ENCODE results near the gene LTF. TPM values are rescaled to one million over a fixed set of nuclear protein-coding genes. Genes with fewer than 3 reads are reported as not detected.

The LTF gene
- total and polyA plus RNA-seq, 9 of the 15 experiments (the other 6 are each of a cell fraction or from before 2014, with no cell fraction given): 0.07 TPM; not detected in 8

DNA sequence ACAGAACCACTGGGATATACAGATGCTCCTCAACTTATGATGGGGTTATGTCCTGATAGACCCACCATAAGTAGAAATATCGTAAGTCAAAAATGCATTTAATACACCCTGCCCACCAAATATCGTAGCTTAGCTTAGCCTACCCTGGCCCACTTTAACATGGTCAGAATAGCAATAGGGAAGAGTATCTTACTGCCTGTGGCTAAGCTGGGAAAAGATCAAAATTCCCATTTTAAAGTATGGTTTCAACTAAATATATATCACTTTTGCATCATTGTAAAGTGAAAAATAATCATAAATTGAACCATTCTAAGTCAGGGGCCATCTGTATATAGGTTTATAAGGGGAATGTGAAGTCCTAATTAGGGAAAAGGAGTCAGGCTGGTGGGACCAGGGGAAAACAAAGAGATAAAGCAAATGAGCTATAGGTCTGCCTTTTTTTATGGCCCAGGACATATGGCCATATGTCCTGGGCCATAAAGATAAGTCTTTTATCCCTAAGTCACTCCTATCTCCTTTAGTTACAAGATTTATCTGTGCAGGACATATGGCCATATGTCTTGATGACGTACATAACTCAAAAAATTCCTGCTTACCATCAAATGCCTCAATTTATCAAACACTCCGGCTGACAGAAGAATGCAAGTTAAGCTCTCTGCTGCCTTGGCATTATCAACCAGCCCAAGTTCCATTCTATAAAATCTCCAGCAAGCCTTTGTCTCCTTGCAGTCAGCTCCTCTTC, 44.3 kb upstream of the LTF start (continued):
- TF ChIP-seq TEAD2 (tag; IDR thresholded peaks at IDR 0.05): peak; percentile 88
- no peak for TF ChIP-seq RFX5 (IDR thresholded peaks at IDR 0.05; ENCODE audit: low read depth, low read length)
- TF ChIP-seq, protein P1, sequence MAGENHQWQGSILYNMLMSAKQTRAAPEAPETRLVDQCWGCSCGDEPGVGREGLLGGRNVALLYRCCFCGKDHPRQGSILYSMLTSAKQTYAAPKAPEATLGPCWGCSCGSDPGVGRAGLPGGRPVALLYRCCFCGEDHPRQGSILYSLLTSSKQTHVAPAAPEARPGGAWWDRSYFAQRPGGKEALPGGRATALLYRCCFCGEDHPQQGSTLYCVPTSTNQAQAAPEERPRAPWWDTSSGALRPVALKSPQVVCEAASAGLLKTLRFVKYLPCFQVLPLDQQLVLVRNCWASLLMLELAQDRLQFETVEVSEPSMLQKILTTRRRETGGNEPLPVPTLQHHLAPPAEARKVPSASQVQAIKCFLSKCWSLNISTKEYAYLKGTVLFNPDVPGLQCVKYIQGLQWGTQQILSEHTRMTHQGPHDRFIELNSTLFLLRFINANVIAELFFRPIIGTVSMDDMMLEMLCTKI (IDR thresholded peaks at IDR 0.05; ENCODE audit: partially characterized antibody): no peak
- no peak for TF ChIP-seq KAT8 (IDR thresholded peaks at IDR 0.05; ENCODE audit: low read depth)
- no peak for TF ChIP-seq HNRNPUL1 (IDR thresholded peaks at IDR 0.05; ENCODE audit: low read length)
- no peak for TF ChIP-seq ZNF764 (CRISPR knock-in tag; IDR thresholded peaks at IDR 0.05; ENCODE audit: low read depth)
- peak; percentile 100 for TF ChIP-seq SMARCE1 (IDR thresholded peaks at IDR 0.05)
- TF ChIP-seq, protein P2, sequence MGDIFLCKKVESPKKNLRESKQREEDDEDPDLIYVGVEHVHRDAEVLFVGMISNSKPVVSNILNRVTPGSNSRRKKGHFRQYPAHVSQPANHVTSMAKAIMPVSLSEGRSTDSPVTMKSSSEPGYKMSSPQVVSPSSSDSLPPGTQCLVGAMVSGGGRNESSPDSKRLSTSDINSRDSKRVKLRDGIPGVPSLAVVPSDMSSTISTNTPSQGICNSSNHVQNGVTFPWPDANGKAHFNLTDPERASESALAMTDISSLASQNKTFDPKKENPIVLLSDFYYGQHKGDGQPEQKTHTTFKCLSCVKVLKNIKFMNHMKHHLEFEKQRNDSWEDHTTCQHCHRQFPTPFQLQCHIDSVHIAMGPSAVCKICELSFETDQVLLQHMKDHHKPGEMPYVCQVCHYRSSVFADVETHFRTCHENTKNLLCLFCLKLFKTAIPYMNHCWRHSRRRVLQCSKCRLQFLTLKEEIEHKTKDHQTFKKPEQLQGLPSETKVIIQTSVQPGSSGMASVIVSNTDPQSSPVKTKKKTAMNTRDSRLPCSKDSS (IDR thresholded peaks at IDR 0.05; ENCODE audit: low read depth, partially characterized antibody): no peak
- TF ChIP-seq ZNF274 (IDR thresholded peaks at IDR 0.05; ENCODE audit: borderline replicate concordance, low read depth, low read length): peak; percentile 75; the same call in 1 of the 2 replicates
- no peak for TF ChIP-seq TSC22D4 (tag; IDR thresholded peaks at IDR 0.05)
- no peak for TF ChIP-seq EWSR1 (IDR thresholded peaks at IDR 0.05; ENCODE audit: borderline replicate concordance, low read depth, partially characterized antibody)
- TF ChIP-seq SMC3 (conservative IDR thresholded peaks at IDR 0.05; ENCODE audit: insufficient read depth, low read depth, low read length): no peak
- peak; percentile 82 for TF ChIP-seq ZNF316 (IDR thresholded peaks at IDR 0.05)
- peak; percentile 100 for TF ChIP-seq EP300 (IDR thresholded peaks at IDR 0.05; ENCODE audit: low read length)
- no peak for TF ChIP-seq SNRNP70 (optimal IDR thresholded peaks at IDR 0.05; ENCODE audit: low read depth, low read length)
- TF ChIP-seq SRF (CRISPR knock-in tag; IDR thresholded peaks at IDR 0.05): peak in 1 of 2 experiments; percentile 90; a peak in 2 of 4 replicates
- TF ChIP-seq ADNP (tag; IDR thresholded peaks at IDR 0.05): peak; percentile 90
- no peak for TF ChIP-seq POLR2G (IDR thresholded peaks at IDR 0.05; ENCODE audit: low read depth, low read length)
- TF ChIP-seq ZNF75A (CRISPR knock-in tag; IDR thresholded peaks at IDR 0.05): no peak
- no peak for TF ChIP-seq FOXK1 (CRISPR knock-in tag; IDR thresholded peaks at IDR 0.05; ENCODE audit: borderline replicate concordance)
- TF ChIP-seq SMARCB1 (IDR thresholded peaks at IDR 0.05; ENCODE audit: insufficient read length, low read depth): peak; percentile 86
- no peak; a peak in 1 of 4 replicates for TF ChIP-seq MCM7 (IDR thresholded peaks at IDR 0.05)
- no peak for TF ChIP-seq TGIF2 (CRISPR knock-in tag; IDR thresholded peaks at IDR 0.05)
- no peak for TF ChIP-seq SIX5 (IDR thresholded peaks at IDR 0.05; ENCODE audit: borderline replicate concordance in 1 of 2, insufficient read depth in 1 of 2, low read depth in 1 of 2, low read length in 2 of 2)
- peak; percentile 98 for TF ChIP-seq DMBX1 (CRISPR knock-in tag; IDR thresholded peaks at IDR 0.05; ENCODE audit: borderline replicate concordance)
- peak; percentile 96 for TF ChIP-seq PYGO2 (tag; IDR thresholded peaks at IDR 0.05)
- no peak for TF ChIP-seq ASH1L (IDR thresholded peaks at IDR 0.05; ENCODE audit: borderline replicate concordance, low read depth, partially characterized antibody)
- peak; percentile 100 for TF ChIP-seq CCNT2 (IDR thresholded peaks at IDR 0.05; ENCODE audit: borderline replicate concordance, extremely low read depth, insufficient read length, low read depth, low read length)

Measured in K562 (cell line).